Hematopoietic multipotent progenitor cell treated with erythropoietin and hydrocortisone succinate and interleukin-3 and kit ligand, for 8 days (in vitro differentiated cells): Measurements from ENCODE around the gene GPS1.
A peak's percentile ranks its signal among the peaks of the same experiment; 100 is the strongest.

Experiments
- DNase-seq: peaks from one replicate; pipeline ENCODE4 v3.0.0-alpha.2; 2015

GPS1 gene

GRCh38 chr17:82051776-82052637 lies at the start of gene GPS1, which contains the start of gene RFNG:
GPS1 (plus strand) TSS chr17:82051898; CDS start chr17:82051932, 34 bp downstream.
RFNG (minus strand) TSS chr17:82051811; CDS start chr17:82051766, 45 bp downstream.
- DNase-seq = peak; percentile 63

- DNase-seq = no peak
Measured at GRCh38 chr17:82003411-82004381, 48.0 kb upstream of the GPS1 start.

GRCh38 chr17:82004517-82005455 lies 46.9 kb upstream of the GPS1 start:
- no peak for DNase-seq

DNA sequence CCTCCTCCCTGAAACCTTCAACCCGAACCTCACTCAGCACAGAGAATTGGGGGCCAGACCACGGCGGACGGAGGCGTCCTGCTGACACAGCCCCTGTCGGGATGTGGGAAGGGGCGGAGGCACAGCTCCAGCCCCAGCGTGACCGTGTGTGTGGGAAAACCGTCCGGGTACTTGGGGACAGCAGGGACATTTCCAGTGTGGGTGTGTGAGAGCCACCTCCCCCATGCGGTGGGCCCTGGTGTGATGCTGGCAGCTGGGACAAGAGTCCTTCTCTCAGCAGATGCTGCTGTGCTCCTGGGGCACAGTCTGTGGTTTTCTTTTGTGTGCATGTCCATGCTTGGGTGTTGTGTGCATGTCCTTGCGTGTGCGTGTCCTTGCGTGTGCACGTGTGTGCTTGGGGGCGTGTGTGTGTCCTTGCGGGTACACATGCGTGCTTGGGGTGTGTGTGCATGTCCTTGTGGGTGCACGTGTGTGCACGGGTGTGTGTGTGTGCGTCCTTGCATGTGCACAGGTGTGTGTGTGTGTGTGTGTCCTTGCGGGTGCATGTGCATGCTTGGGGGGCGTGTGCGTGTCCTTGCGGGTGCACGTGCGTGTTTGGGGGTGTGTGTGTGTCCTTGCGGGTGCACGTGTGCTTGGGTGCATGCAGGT lies 45.9 kb upstream of the GPS1 start:
- no peak for DNase-seq

GRCh38 chr17:82006468-82007227 lies 45.0 kb upstream of the GPS1 start:
- DNase-seq = no peak

GRCh38 chr17:82007228-82007494 lies 44.5 kb upstream of the GPS1 start:
- DNase-seq = no peak

- no peak for DNase-seq
Measured at GRCh38 chr17:82007495-82008257, 44.0 kb upstream of the GPS1 start.

GRCh38 chr17:82008258-82008940 lies 43.3 kb upstream of the GPS1 start:
- DNase-seq = no peak

DNA sequence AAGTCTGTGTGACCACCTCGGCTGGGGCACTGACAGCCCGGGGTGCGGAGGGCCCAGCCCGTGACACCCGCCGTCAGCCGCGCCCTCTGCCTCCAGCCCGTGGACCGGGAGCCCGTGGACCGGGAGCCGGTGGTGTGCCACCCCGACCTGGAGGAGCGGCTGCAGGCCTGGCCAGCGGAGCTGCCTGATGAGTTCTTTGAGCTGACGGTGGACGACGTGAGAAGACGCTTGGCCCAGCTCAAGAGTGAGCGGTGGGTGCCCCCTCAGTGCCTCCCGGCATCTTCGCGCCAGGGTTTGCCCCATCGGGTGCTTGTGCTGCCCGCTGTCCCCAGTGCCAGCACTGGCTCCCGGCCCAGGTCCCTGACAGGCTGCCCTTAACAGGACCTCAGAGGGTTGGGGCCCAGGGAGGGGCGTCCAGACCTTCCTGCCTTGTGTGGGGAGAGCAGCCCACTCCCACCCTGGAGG lies 42.7 kb upstream of the GPS1 start:
- DNase-seq = no peak

GRCh38 chr17:82009413-82009812 lies 42.3 kb upstream of the GPS1 start:
- DNase-seq = no peak

- no peak for DNase-seq
Measured at GRCh38 chr17:82010575-82011525, 40.8 kb upstream of the GPS1 start.

- no peak for DNase-seq
Measured at GRCh38 chr17:82011617-82012187, 40.0 kb upstream of the GPS1 start.

DNA sequence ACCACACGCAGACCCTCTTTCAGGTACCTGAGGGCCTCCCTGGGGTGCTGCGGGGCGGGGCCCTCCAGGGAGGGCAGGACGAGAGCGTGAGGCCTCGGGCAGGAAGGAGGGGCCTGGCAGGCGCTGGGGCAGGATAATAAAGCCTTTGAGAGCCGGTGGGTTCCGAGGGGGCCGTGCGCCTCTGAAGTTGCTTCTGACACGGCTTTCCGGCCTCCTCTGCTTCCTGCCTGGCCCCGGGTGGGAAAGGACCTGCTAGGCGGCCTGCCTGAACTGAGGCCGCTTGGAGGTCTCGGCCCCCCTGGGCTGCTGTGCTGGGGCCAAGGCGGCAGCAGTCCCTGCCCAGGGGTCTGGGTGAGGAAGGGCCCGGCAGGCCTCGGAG lies 39.4 kb upstream of the GPS1 start:
- no peak for DNase-seq

DNA sequence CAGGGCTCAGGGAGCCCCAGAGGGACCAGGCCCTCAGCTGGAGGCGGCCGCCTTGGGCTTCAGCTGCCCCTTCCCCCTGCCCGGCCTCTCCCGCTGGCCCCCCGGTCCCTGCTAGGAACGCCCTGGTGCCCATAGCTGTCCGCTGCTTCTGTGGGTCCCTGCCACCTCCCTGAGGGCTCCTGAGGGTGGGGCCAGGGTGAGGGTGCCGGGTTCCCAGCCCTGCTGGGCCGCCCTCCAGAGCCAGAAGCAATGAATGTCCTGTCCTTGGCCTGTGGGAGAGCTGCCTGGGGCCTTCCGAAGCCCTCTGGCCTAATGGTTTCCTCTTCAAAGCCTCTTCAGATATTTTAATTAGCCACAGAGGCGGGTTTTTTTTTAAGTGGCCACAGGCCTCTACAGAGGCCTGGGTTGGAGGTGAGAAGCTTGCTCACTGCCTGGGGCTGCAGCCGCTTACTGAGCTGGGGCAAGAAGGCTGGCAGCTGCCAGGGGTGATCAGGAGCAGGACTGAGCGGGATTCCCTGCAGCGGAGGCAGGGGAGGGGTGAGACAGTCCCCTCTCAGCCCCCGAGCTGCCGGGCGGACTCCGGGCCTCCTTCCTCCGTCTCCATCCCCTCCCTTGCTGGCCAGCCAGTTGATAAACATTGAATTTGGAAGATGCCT lies 38.9 kb upstream of the GPS1 start:
- DNase-seq = no peak

DNA sequence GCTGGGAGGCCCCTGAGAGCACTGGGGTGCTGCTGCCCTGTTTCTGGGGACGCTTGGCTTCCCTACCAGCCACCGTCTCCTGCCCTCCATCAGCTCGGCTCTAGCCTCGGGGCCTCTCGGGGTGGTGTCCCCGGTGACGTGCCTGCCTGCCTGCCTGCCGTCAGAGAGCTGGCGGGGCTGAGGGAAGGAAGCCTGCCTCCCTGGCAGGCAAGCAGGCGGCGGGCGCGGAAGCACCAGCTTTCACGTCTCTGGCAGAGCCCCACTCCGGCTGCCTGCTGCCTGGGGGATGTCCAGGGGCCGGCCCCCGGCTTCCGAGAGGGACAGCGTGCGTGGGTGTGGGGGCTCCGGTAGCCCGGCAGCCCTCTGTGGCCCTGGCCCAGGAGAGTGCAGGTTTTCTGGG lies 38.4 kb upstream of the GPS1 start:
- DNase-seq = no peak

GRCh38 chr17:82013772-82014321 lies 37.9 kb upstream of the GPS1 start:
- DNase-seq = no peak

- no peak for DNase-seq
Measured at GRCh38 chr17:82014432-82014831, 37.3 kb upstream of the GPS1 start.

DNA sequence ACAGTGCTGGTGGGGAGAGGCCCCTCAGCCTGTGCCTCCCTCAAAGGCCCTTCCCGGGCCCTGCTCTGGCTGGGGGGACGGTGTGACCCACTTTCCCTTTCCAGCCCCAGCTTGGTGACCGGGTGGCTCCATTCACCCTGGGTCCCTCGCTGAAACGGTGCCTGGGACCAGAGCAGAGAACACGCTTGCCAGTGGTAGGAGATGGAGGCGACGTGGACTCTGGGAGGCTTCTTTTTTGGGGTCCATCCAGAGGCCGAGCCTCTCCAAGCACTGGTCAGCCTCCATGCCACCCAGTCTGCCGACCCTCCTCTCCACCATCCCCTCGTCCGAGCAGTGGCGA lies 36.8 kb upstream of the GPS1 start:
- DNase-seq = no peak
